SU-DHL-6 (cell line): ENCODE results near the gene NT5C.
"Not testable (repeated sequence)": the region's sequence is repeated elsewhere in the genome, so short reads cannot be mapped to it uniquely, and the experiment has no call there.

Experiments
- CTCF ChIP-seq: fragments of 200-600 bp; sonication (generic); IDR thresholded peaks from one replicate; pipeline ENCODE4 v1.5.1; 2017; ENCODE audit warnings: antibody characterized with exemption, mild to moderate bottlenecking, low read length, moderate library complexity; ENCODE audit not compliant: insufficient read depth, poor library complexity, severe bottlenecking
- EZH2phosphoT487 ChIP-seq: fragments of 200-600 bp; sonication (generic), shearing (Covaris generic); conservative IDR thresholded peaks from 2 replicates; pipeline ENCODE4 v1.6.1; 2018; ENCODE audit warnings: mild to moderate bottlenecking, antibody characterized with exemption, low read length, moderate library complexity, mixed read lengths

- TF ChIP-seq CTCF, EZH2phosphoT487: not testable (repeated sequence)
These were observed 6.2 kb upstream of the NT5C start for GRCh38 chr17:75137762-75138161.
